ENCODE results near the gene POLRMT.
A peak's percentile ranks its signal among the peaks of the same experiment; 100 is the strongest.

Gene POLRMT

GRCh38 chr19:581399-582111, 51.8 kb downstream of the POLRMT start:
- Histone ChIP-seq H3K27me3 (ENCODE audit: control insufficient read depth, insufficient read depth, low read length) (no peaks in the 10 kb centered on the region), H3K4me3 (ENCODE audit: low read length) (no peak overlapping the region), H3K4me2 (ENCODE audit: low read length) (no peak overlapping the region), H3K9me3 (replicated peaks; ENCODE audit: low read length) (no peaks in the 10 kb centered on the region), H3K36me3 (ENCODE audit: insufficient read depth, low read length) (peaks cover 35% of the 10 kb centered on the region), H3K4me1 (ENCODE audit: control insufficient read depth, insufficient read depth, low read length) (peaks cover 28% of the 10 kb centered on the region), H3K9ac (ENCODE audit: low read depth, low read length) (no peak overlapping the region)

GRCh38 chr19:580274-580835, 53.0 kb downstream of the POLRMT start:
- Histone ChIP-seq H3K36me3 (ENCODE audit: insufficient read depth, low read length) (peaks cover 35% of the 10 kb centered on the region), H3K4me1 (ENCODE audit: control insufficient read depth, insufficient read depth, low read length) (peaks cover 38% of the 10 kb centered on the region), H3K9me3 (replicated peaks; ENCODE audit: low read length) (no peaks in the 10 kb centered on the region), H3K27me3 (ENCODE audit: control insufficient read depth, insufficient read depth, low read length) (no peaks in the 10 kb centered on the region), H3K4me2 (ENCODE audit: low read length) (no peak overlapping the region), H3K4me3 (ENCODE audit: low read length) (no peak overlapping the region), H3K9ac (ENCODE audit: low read depth, low read length) (no peak overlapping the region)

GRCh38 chr19:579842-580155, 53.5 kb downstream of the POLRMT start:
- no peak overlapping the region for H3K9ac ChIP-seq (ENCODE audit: low read depth, low read length)
- peaks cover 35% of the 10 kb centered on the region for H3K36me3 ChIP-seq (ENCODE audit: insufficient read depth, low read length)
- no peak overlapping the region for H3K4me2 ChIP-seq (ENCODE audit: low read length)
- H3K27me3 ChIP-seq (ENCODE audit: control insufficient read depth, insufficient read depth, low read length) = no peaks in the 10 kb centered on the region
- H3K9me3 ChIP-seq (replicated peaks; ENCODE audit: low read length) = no peaks in the 10 kb centered on the region
- peaks cover 43% of the 10 kb centered on the region for H3K4me1 ChIP-seq (ENCODE audit: control insufficient read depth, insufficient read depth, low read length)
- H3K4me3 ChIP-seq (ENCODE audit: low read length) = no peak overlapping the region

- Histone ChIP-seq H3K9me3 (replicated peaks; ENCODE audit: low read length) (no peaks in the 10 kb centered on the region), H3K9ac (ENCODE audit: low read depth, low read length) (no peak overlapping the region), H3K27me3 (ENCODE audit: control insufficient read depth, insufficient read depth, low read length) (no peaks in the 10 kb centered on the region), H3K4me3 (ENCODE audit: low read length) (no peak overlapping the region), H3K4me1 (ENCODE audit: control insufficient read depth, insufficient read depth, low read length) (peaks cover 48% of the 10 kb centered on the region), H3K36me3 (ENCODE audit: insufficient read depth, low read length) (peaks cover 35% of the 10 kb centered on the region), H3K4me2 (ENCODE audit: low read length) (no peak overlapping the region)
These were observed 54.1 kb downstream of the POLRMT start for GRCh38 chr19:579111-579841.

- H3K27me3 ChIP-seq (ENCODE audit: control insufficient read depth, insufficient read depth, low read length) = no peaks in the 10 kb centered on the region
- peaks cover 37% of the 10 kb centered on the region for H3K4me1 ChIP-seq (ENCODE audit: control insufficient read depth, insufficient read depth, low read length)
- H3K9ac ChIP-seq (ENCODE audit: low read depth, low read length) = no peak overlapping the region
- no peaks in the 10 kb centered on the region for H3K9me3 ChIP-seq (replicated peaks; ENCODE audit: low read length)
- H3K4me3 ChIP-seq (ENCODE audit: low read length) = no peak overlapping the region
- no peak overlapping the region for H3K4me2 ChIP-seq (ENCODE audit: low read length)
- peaks cover 23% of the 10 kb centered on the region for H3K36me3 ChIP-seq (ENCODE audit: insufficient read depth, low read length)
These were observed 55.6 kb downstream of the POLRMT start for GRCh38 chr19:577439-578392.

GRCh38 chr19:576768-577438, 56.4 kb downstream of the POLRMT start:
- Histone ChIP-seq H3K4me3 (ENCODE audit: low read length) (no peak overlapping the region), H3K9ac (ENCODE audit: low read depth, low read length) (peak overlapping the region; percentile 2), H3K36me3 (ENCODE audit: insufficient read depth, low read length) (peaks cover 19% of the 10 kb centered on the region), H3K27me3 (ENCODE audit: control insufficient read depth, insufficient read depth, low read length) (no peaks in the 10 kb centered on the region), H3K9me3 (replicated peaks; ENCODE audit: low read length) (no peaks in the 10 kb centered on the region), H3K4me1 (ENCODE audit: control insufficient read depth, insufficient read depth, low read length) (peaks cover 34% of the 10 kb centered on the region), H3K4me2 (ENCODE audit: low read length) (no peak overlapping the region)

- H3K4me2 ChIP-seq (ENCODE audit: low read length) = peak overlapping the region; percentile 85
- peak overlapping the region; percentile 3 for H3K9ac ChIP-seq (ENCODE audit: low read depth, low read length)
- no peaks in the 10 kb centered on the region for H3K27me3 ChIP-seq (ENCODE audit: control insufficient read depth, insufficient read depth, low read length)
- peak overlapping the region; percentile 58 for H3K4me3 ChIP-seq (ENCODE audit: low read length)
- no peaks in the 10 kb centered on the region for H3K9me3 ChIP-seq (replicated peaks; ENCODE audit: low read length)
- H3K36me3 ChIP-seq (ENCODE audit: insufficient read depth, low read length) = peaks cover 9% of the 10 kb centered on the region
- H3K4me1 ChIP-seq (ENCODE audit: control insufficient read depth, insufficient read depth, low read length) = peaks cover 43% of the 10 kb centered on the region
These were observed 57.5 kb downstream of the POLRMT start for GRCh38 chr19:575527-576506.

GRCh38 chr19:574658-575526, 58.4 kb downstream of the POLRMT start:
- Histone ChIP-seq H3K9ac (ENCODE audit: low read depth, low read length) (no peak overlapping the region), H3K4me2 (ENCODE audit: low read length) (peak overlapping the region; percentile 85), H3K9me3 (replicated peaks; ENCODE audit: low read length) (no peaks in the 10 kb centered on the region), H3K4me3 (ENCODE audit: low read length) (peak overlapping the region; percentile 58), H3K4me1 (ENCODE audit: control insufficient read depth, insufficient read depth, low read length) (peaks cover 43% of the 10 kb centered on the region), H3K36me3 (ENCODE audit: insufficient read depth, low read length) (peaks cover 9% of the 10 kb centered on the region), H3K27me3 (ENCODE audit: control insufficient read depth, insufficient read depth, low read length) (no peaks in the 10 kb centered on the region)

- peak overlapping the region; percentile 90 for H3K4me3 ChIP-seq (ENCODE audit: low read length)
- peaks cover 43% of the 10 kb centered on the region for H3K4me1 ChIP-seq (ENCODE audit: control insufficient read depth, insufficient read depth, low read length)
- peak overlapping the region; percentile 100 for H3K4me2 ChIP-seq (ENCODE audit: low read length)
- no peaks in the 10 kb centered on the region for H3K9me3 ChIP-seq (replicated peaks; ENCODE audit: low read length)
- H3K9ac ChIP-seq (ENCODE audit: low read depth, low read length) = peak overlapping the region; percentile 96
- peaks cover 9% of the 10 kb centered on the region for H3K36me3 ChIP-seq (ENCODE audit: insufficient read depth, low read length)
- no peaks in the 10 kb centered on the region for H3K27me3 ChIP-seq (ENCODE audit: control insufficient read depth, insufficient read depth, low read length)
These were observed 59.9 kb downstream of the POLRMT start for GRCh38 chr19:573519-573825.

All from skeletal muscle satellite cell (primary cell).